ENCODE results near the gene ZBTB8OS.
A peak's percentile ranks its signal among the peaks of the same experiment; 100 is the strongest.
"Not testable (repeated sequence)": the region's sequence is repeated elsewhere in the genome, so short reads cannot be mapped to it uniquely, and the experiment has no call there.

ZBTB8OS gene

DNA sequence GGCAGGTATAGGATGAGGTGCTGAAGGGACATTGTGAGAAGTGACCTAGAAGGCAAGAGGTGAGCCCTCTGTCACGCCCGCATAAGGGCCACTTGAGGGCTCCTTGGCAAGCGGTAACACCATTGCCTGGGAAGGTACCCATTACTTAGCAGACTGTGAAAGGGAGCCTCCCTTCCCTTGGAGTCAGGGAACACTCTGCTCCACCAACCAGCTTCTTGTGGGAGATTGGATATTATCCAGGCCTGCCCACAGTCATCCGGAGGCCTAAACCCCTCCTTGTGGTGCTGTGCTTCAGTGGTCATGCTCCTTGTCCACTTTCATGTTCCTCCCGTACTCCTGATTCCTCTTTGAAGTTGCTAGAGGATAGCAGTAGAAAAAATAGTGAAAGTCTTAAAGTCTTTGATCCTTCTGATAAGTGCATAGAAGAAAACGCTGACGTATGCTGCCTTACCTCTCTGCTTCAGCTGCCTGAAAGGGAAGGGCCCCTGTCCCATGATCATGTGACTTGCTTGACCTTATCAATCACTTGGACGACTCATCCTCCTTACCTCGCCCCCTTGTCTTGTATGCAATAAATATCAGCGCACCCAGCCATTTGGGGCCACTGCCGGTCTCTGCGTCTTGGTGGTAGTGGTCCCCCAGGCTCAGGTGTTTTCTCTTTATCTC lies 16.7 kb upstream of the ZBTB8OS start:
- no peak for ATAC-seq
- Mint-ChIP-seq H3K4me1 (peaks cover 5% of the 10 kb centered on the region), H3K4me3 (no peak overlapping the region), H3K36me3 (peaks cover 26% of the 10 kb centered on the region), H3K27me3 (no peaks in the 10 kb centered on the region), H3K27ac (no peak overlapping the region), H3K9me3 (no peaks in the 10 kb centered on the region)

- no peak for ATAC-seq
- Mint-ChIP-seq H3K27me3 (no peaks in the 10 kb centered on the region), H3K36me3 (peaks cover 32% of the 10 kb centered on the region), H3K27ac (no peak overlapping the region), H3K4me3 (no peak overlapping the region), H3K4me1 (peaks cover 13% of the 10 kb centered on the region), H3K9me3 (no peaks in the 10 kb centered on the region)
Measured at GRCh38 chr1:32665915-32666314, 15.6 kb upstream of the ZBTB8OS start.

DNA sequence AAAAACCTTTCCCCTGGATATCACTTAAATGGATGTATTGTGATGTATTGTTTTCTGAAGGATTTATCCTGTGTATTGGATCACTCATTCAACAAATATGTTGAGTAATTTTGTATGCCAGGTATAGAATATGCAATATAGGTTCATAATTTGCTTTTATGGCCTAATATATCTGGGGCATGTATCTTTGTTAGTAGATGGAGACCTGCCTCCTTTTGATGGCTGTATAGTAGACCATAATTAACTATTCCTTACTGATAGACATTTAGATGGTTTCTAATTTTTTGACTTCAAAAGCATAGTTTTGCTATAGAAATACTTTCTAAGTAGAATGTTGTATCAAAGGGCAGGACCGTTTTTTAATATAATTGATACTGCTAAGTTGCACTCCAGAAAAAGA lies 9.2 kb upstream of the ZBTB8OS start:
- H3K27me3 Mint-ChIP-seq: no peaks in the 10 kb centered on the region
- peaks cover 66% of the 10 kb centered on the region for H3K36me3 Mint-ChIP-seq
- no peaks in the 10 kb centered on the region for H3K9me3 Mint-ChIP-seq
- H3K4me3 Mint-ChIP-seq: no peak overlapping the region
- no peak overlapping the region for H3K27ac Mint-ChIP-seq
- no peak for ATAC-seq
- H3K4me1 Mint-ChIP-seq: peaks cover 37% of the 10 kb centered on the region

GRCh38 chr1:32652244-32652962 lies 2.1 kb upstream of the ZBTB8OS start:
- Mint-ChIP-seq H3K9me3 (no peaks in the 10 kb centered on the region), H3K4me1 (peaks cover 63% of the 10 kb centered on the region), H3K36me3 (peaks cover 39% of the 10 kb centered on the region)

GRCh38 chr1:32651461-32652073 lies 1.2 kb upstream of the ZBTB8OS start:
- H3K9me3 Mint-ChIP-seq: no peaks in the 10 kb centered on the region
- H3K27me3 Mint-ChIP-seq: no peaks in the 10 kb centered on the region
- H3K36me3 Mint-ChIP-seq: peaks cover 31% of the 10 kb centered on the region
- H3K27ac Mint-ChIP-seq: peak overlapping the region; percentile 97
- ATAC-seq: peak; percentile 1
- peak overlapping the region; percentile 81 for H3K4me3 Mint-ChIP-seq
- peaks cover 60% of the 10 kb centered on the region for H3K4me1 Mint-ChIP-seq

More at GRCh38 chr1:32652244-32652962, 2.1 kb upstream of the ZBTB8OS start:
- no peak for ATAC-seq
- H3K27ac Mint-ChIP-seq: peak overlapping the region; percentile 97
- no peaks in the 10 kb centered on the region for H3K27me3 Mint-ChIP-seq
- peak overlapping the region; percentile 81 for H3K4me3 Mint-ChIP-seq

DNA sequence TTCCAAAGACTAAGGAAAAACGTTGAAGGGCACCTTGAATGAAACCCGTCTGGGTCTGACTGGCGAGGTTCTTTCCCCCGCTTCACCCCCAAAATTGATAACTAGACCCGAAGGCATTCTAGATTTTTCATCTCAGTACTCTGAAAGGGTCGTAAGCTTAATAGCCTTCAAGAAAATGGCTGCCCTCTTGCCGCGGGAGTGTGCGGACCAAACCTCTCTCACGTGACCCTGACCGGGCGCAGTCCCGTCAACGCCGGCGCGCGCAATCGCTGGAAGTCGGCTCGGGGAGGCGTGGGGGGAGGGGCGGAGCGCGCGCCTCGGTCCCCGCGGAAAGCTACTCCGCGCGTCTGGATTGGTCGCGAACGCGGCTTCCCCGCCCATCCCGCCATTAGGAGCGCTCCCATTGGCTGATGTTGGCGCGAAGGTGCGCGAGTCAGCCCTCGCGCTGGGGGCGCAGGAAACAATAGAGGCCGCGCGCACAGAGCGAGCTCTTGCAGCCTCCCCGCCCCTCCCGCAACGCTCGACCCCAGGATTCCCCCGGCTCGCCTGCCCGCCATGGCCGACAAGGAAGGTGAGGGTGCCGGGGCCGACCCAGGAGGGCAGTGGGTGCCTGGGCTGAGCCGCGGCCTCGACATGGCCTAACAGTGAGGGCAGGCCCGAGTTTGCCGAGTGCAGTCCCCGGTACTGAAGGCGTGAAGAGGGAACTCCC lies 556 bp upstream of the ZBTB8OS start, which contains the start of gene RBBP4:
TSS of gene RBBP4 (plus strand) at position 457 of the 709 bp plus-strand sequence. CDS start at position 556, 99 bp downstream.
- no peaks in the 10 kb centered on the region for H3K27me3 Mint-ChIP-seq
- peaks cover 30% of the 10 kb centered on the region for H3K36me3 Mint-ChIP-seq
- H3K4me1 Mint-ChIP-seq: peaks cover 60% of the 10 kb centered on the region
- H3K9me3 Mint-ChIP-seq: no peaks in the 10 kb centered on the region
- peak within 1 kb of the TSS; percentile 97 for H3K27ac Mint-ChIP-seq
- H3K4me3 Mint-ChIP-seq: peak within 1 kb of the TSS; percentile 81
- ATAC-seq: peak; percentile 97

- peak overlapping the region; percentile 55 for H3K4me3 Mint-ChIP-seq
- H3K27me3 Mint-ChIP-seq: no peaks in the 10 kb centered on the region
- peak overlapping the region; percentile 97 for H3K27ac Mint-ChIP-seq
- H3K9me3 Mint-ChIP-seq: no peaks in the 10 kb centered on the region
- no peak for ATAC-seq
- peaks cover 31% of the 10 kb centered on the region for H3K4me1 Mint-ChIP-seq
- peaks cover 8% of the 10 kb centered on the region for H3K36me3 Mint-ChIP-seq
Measured at GRCh38 chr1:32647308-32648134, 2.8 kb downstream of the ZBTB8OS start.

DNA sequence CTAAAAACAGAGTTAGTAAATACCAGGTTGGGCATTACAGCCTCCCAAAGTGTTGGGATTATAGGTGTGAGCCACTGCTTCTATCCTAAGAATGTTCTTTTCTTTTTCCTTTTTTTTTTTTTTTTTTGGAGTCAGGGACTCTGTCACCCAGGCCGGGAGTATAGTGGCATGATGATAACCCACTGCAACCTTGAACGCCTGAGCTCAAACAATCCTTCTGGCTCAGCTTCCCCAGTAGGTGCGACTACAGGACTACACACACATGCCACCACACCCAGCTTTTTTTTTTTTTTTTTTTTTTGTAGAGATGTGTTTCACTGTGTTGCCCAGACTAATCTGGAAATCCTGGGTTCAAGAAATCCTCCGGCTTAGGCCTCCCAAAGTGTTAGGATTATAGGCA lies 5.9 kb downstream of the ZBTB8OS start:
- Mint-ChIP-seq H3K9me3 (no peaks in the 10 kb centered on the region), H3K36me3 (no peaks in the 10 kb centered on the region), H3K27ac (no peak overlapping the region), H3K27me3 (no peaks in the 10 kb centered on the region), H3K4me1 (peaks cover 22% of the 10 kb centered on the region), H3K4me3 (no peak overlapping the region)
- no peak for ATAC-seq

- H3K36me3 Mint-ChIP-seq, H3K4me1 Mint-ChIP-seq, H3K27me3 Mint-ChIP-seq, ATAC-seq, H3K27ac Mint-ChIP-seq, H3K9me3 Mint-ChIP-seq, H3K4me3 Mint-ChIP-seq: not testable (repeated sequence)
Measured at GRCh38 chr1:32642292-32642827, 8.0 kb downstream of the ZBTB8OS start.

DNA sequence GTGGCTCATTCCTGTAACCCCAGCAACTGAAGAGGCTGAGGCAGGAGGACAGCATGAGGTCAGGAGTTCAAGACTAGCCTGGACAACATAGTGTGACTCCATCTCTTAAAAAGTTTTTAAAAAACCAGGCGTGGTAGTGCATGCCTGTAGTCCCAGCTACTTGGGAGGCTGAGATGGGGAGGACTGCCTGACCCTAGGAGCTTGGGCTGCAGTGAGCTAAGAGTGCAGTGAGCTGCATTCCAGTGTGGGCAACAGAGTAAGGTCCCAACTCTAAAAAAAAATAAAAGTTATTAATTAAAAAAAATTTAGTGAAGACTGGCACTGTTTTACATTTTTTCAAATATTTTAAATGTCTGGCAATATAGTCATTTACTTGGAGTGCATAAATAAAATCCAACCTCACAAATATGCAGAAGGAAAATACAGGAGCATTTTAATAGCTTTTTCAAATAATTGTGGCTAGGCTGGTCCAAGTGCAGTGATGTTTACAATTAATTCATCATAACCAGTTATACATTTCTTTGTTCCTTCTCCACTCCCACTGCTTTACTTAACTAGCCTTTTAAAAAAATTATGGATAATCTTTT lies 10.8 kb downstream of the ZBTB8OS start:
- H3K27me3 Mint-ChIP-seq: no peaks in the 10 kb centered on the region
- no peak overlapping the region for H3K4me3 Mint-ChIP-seq
- no peak for ATAC-seq
- H3K27ac Mint-ChIP-seq: no peak overlapping the region
- H3K36me3 Mint-ChIP-seq: peaks cover 20% of the 10 kb centered on the region
- H3K4me1 Mint-ChIP-seq: peaks cover 13% of the 10 kb centered on the region
- no peaks in the 10 kb centered on the region for H3K9me3 Mint-ChIP-seq

GRCh38 chr1:32636914-32637645 lies 13.3 kb downstream of the ZBTB8OS start:
- Mint-ChIP-seq H3K27ac (no peak overlapping the region), H3K9me3 (no peaks in the 10 kb centered on the region), H3K4me3 (no peak overlapping the region), H3K36me3 (peaks cover 34% of the 10 kb centered on the region), H3K4me1 (peaks cover 13% of the 10 kb centered on the region), H3K27me3 (no peaks in the 10 kb centered on the region)
- no peak for ATAC-seq

DNA sequence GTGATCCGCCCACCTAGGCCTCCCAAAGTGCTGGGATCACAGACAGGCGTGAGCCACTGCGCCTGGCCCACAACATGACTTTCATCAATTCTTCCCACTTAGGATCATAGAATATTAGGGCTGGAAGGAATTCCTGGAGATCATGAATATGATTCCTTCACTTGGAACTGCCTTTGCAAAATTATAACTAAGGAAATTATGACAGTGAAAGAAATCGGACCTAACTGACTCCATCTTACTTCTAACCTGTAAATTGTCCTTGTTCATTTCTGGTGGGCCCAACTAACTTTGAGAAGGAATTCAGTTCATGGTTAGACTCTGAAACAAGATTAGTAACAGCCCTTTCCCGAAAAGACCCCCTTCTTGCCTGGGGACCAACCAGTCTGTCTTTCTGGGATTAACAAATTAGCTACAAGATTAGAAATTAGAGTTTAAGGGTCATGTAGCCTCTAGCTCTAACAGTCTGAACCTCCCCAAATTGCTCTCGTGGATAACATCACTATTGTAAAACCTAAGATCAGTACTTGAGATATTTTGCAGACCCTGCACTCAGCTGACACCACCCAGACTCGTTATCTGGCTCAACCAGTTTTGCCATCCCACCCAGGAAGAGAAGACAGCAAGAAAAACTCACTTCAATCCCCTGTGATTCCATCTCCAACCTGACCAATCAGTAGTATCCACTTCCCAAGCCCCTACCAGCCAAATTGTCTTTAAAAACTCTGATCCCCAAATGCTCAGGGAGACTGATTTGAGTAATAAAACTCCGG lies 14.7 kb downstream of the ZBTB8OS start:
- Mint-ChIP-seq H3K36me3 (peaks cover 34% of the 10 kb centered on the region), H3K27ac (no peak overlapping the region), H3K27me3 (no peaks in the 10 kb centered on the region), H3K4me3 (no peak overlapping the region), H3K9me3 (no peaks in the 10 kb centered on the region), H3K4me1 (peaks cover 13% of the 10 kb centered on the region)
- no peak for ATAC-seq

- peaks cover 44% of the 10 kb centered on the region for H3K36me3 Mint-ChIP-seq
Measured at GRCh38 chr1:32632829-32633228, 17.5 kb downstream of the ZBTB8OS start.

More at GRCh38 chr1:32632829-32633228, 17.5 kb downstream of the ZBTB8OS start:
- Mint-ChIP-seq H3K4me1 (peaks cover 20% of the 10 kb centered on the region), H3K9me3 (no peaks in the 10 kb centered on the region), H3K27ac (no peak overlapping the region), H3K27me3 (no peaks in the 10 kb centered on the region), H3K4me3 (no peak overlapping the region)
- no peak for ATAC-seq

Data from stimulated activated memory B cell treated with anti-CD40 and anti-IgM and Interleukin-4, amounts not matched to agents 10 μg/mL and 1 μg/mL and 100 μg/mL, for 72 hours (primary cell).